ENCODE data around the gene METTL26. TPM values are rescaled to one million over a fixed set of nuclear protein-coding genes. Genes with fewer than 3 reads are reported as not detected.

Gene METTL26
- total RNA-seq, 1 donor from 2014 or later, result 46.0 TPM

GRCh38 chr16:662597-662996, 26.5 kb upstream of the METTL26 start:
- no peak overlapping the region for H3K27ac Mint-ChIP-seq
- H3K27me3 Mint-ChIP-seq (ENCODE audit: insufficient read depth, low read depth), result peaks cover 2% of the 10 kb centered on the region
- Histone ChIP-seq H2AFZ (replicated peaks) (no peak overlapping the region), H3K9me3 (ENCODE audit: low read depth) (no peaks in the 10 kb centered on the region), H3K4me2 (no peak overlapping the region), H3K4me3 (no peak overlapping the region), H3K79me2 (ENCODE audit: low read depth) (no peaks in the 10 kb centered on the region), H4K20me1 (ENCODE audit: low read depth) (peaks cover 5% of the 10 kb centered on the region), H3F3A (ENCODE audit: low read depth) (peaks cover 6% of the 10 kb centered on the region), H3K27me3 (no peaks in the 10 kb centered on the region), H3K9ac (no peak overlapping the region), H3K4me1 (peaks cover 5% of the 10 kb centered on the region), H3K36me3 (no peaks in the 10 kb centered on the region), H3K27ac (no peak overlapping the region)
- H3K36me3 Mint-ChIP-seq, result peaks cover 2% of the 10 kb centered on the region
- no peak for DNase-seq (ENCODE audit: low spot score)
- peaks cover 5% of the 10 kb centered on the region for H3K4me1 Mint-ChIP-seq
- TF ChIP-seq, protein P1, sequence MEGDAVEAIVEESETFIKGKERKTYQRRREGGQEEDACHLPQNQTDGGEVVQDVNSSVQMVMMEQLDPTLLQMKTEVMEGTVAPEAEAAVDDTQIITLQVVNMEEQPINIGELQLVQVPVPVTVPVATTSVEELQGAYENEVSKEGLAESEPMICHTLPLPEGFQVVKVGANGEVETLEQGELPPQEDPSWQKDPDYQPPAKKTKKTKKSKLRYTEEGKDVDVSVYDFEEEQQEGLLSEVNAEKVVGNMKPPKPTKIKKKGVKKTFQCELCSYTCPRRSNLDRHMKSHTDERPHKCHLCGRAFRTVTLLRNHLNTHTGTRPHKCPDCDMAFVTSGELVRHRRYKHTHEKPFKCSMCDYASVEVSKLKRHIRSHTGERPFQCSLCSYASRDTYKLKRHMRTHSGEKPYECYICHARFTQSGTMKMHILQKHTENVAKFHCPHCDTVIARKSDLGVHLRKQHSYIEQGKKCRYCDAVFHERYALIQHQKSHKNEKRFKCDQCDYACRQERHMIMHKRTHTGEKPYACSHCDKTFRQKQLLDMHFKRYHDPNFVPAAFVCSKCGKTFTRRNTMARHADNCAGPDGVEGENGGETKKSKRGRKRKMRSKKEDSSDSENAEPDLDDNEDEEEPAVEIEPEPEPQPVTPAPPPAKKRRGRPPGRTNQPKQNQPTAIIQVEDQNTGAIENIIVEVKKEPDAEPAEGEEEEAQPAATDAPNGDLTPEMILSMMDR (IDR thresholded peaks at IDR 0.05), result no peak
- no peak for TF ChIP-seq EZH2 (IDR thresholded peaks at IDR 0.05)
- TF ChIP-seq EZH2phosphoT487 (IDR thresholded peaks at IDR 0.05), result no peak
- H3K9me3 Mint-ChIP-seq, result no peaks in the 10 kb centered on the region
- peak overlapping the region; percentile 33 for H3K4me3 Mint-ChIP-seq

- Mint-ChIP-seq H3K4me3 (no peak overlapping the region), H3K9me3 (no peaks in the 10 kb centered on the region), H3K36me3 (peaks cover 2% of the 10 kb centered on the region), H3K27me3 (ENCODE audit: insufficient read depth, low read depth) (peaks cover 2% of the 10 kb centered on the region), H3K27ac (no peak overlapping the region), H3K4me1 (peaks cover 4% of the 10 kb centered on the region)
- H3K27ac ChIP-seq, result no peak overlapping the region
- H3K4me1 ChIP-seq, result peaks cover 3% of the 10 kb centered on the region
- H3K4me2 ChIP-seq, result no peak overlapping the region
- no peak for DNase-seq (ENCODE audit: low spot score)
- H3K79me2 ChIP-seq (ENCODE audit: low read depth), result no peaks in the 10 kb centered on the region
- H3K9me3 ChIP-seq (ENCODE audit: low read depth), result no peaks in the 10 kb centered on the region
- H2AFZ ChIP-seq (replicated peaks), result no peak overlapping the region
- H3K9ac ChIP-seq, result no peak overlapping the region
- peaks cover 3% of the 10 kb centered on the region for H3F3A ChIP-seq (ENCODE audit: low read depth)
- H3K27me3 ChIP-seq, result no peaks in the 10 kb centered on the region
- H4K20me1 ChIP-seq (ENCODE audit: low read depth), result peaks cover 5% of the 10 kb centered on the region
- H3K36me3 ChIP-seq, result no peaks in the 10 kb centered on the region
- no peak for TF ChIP-seq EZH2 (IDR thresholded peaks at IDR 0.05)
- TF ChIP-seq, protein P1 (IDR thresholded peaks at IDR 0.05), result no peak
- TF ChIP-seq EZH2phosphoT487 (IDR thresholded peaks at IDR 0.05), result no peak
- H3K4me3 ChIP-seq, result no peak overlapping the region
Observed at GRCh38 chr16:662095-662494, 26.0 kb upstream of the METTL26 start.

GRCh38 chr16:661184-661821, 25.2 kb upstream of the METTL26 start:
- DNase-seq (ENCODE audit: low spot score), result no peak
- Histone ChIP-seq H4K20me1 (ENCODE audit: low read depth) (peaks cover 5% of the 10 kb centered on the region), H3K9ac (no peak overlapping the region), H3K36me3 (no peaks in the 10 kb centered on the region), H2AFZ (replicated peaks) (no peak overlapping the region), H3K27me3 (no peaks in the 10 kb centered on the region), H3K9me3 (ENCODE audit: low read depth) (no peaks in the 10 kb centered on the region), H3F3A (ENCODE audit: low read depth) (peaks cover 3% of the 10 kb centered on the region), H3K4me3 (no peak overlapping the region), H3K79me2 (ENCODE audit: low read depth) (no peaks in the 10 kb centered on the region), H3K27ac (no peak overlapping the region), H3K4me1 (peaks cover 3% of the 10 kb centered on the region), H3K4me2 (no peak overlapping the region)
- TF ChIP-seq EZH2phosphoT487 (IDR thresholded peaks at IDR 0.05), result no peak
- TF ChIP-seq, protein P1 (IDR thresholded peaks at IDR 0.05), result no peak
- no peak for TF ChIP-seq EZH2 (IDR thresholded peaks at IDR 0.05)
- Mint-ChIP-seq H3K4me3 (no peak overlapping the region), H3K27ac (no peak overlapping the region), H3K4me1 (peaks cover 4% of the 10 kb centered on the region), H3K27me3 (ENCODE audit: insufficient read depth, low read depth) (peaks cover 2% of the 10 kb centered on the region), H3K9me3 (no peaks in the 10 kb centered on the region), H3K36me3 (peaks cover 2% of the 10 kb centered on the region)
